Measurements from ENCODE around the gene NOP16.

NOP16 gene

DNA sequence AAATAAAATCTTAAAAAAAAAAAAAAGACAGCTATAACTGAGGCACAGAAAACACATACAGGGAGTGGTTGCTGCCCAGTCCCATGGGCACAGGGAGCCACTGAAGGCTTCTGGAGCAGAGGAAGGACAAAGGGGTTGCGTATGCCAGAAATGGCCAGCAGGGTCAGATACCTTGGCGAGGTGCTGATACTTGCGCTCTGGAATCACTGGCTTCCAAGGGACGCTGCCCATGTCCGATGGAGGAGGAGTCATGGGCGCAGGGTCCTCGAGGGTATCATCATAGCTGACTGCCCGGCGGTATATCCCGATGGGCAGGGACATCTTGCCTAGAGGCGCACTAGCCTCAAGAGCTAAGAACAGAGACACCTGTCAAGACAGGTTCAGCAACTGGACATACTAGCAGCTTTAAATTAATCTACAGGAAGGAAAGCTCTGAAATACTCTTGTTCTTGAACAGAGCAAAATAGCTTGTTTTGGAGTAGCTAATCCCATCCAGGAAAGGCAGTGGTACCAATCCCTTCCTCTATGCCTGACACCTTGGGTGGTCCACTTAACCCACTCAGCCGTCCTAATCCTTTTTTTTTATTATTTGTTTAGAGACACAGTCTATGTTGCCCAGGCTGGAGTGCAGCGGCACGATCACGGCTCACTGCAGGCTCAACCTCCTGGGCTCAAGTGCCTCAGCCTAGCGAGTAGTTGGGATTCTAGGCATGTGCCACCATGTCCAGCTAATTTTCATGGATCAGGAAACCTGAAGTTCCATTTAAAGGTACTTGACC, 32.8 kb downstream of the NOP16 start:
- no peak for DNase-seq

DNA sequence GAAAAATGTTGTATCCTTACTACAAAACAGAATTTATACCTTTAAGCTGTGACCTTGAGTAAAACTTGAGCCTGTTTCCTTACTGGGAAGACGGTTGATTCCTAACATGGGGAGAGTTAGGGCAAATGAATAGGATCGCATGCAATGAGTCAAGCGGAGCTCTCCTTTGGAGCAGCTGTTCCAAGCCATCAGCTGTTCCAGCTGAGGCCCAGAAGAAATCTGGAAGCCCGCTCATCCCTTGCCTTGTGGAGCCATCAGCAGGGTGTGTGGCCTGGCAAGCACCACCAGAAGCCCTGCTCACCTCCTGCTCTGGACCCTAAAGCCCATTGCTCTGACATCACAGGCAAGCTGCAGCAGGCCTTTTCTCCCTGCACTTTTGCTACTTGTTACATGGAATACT, 34.9 kb downstream of the NOP16 start:
- no peak for DNase-seq

DNA sequence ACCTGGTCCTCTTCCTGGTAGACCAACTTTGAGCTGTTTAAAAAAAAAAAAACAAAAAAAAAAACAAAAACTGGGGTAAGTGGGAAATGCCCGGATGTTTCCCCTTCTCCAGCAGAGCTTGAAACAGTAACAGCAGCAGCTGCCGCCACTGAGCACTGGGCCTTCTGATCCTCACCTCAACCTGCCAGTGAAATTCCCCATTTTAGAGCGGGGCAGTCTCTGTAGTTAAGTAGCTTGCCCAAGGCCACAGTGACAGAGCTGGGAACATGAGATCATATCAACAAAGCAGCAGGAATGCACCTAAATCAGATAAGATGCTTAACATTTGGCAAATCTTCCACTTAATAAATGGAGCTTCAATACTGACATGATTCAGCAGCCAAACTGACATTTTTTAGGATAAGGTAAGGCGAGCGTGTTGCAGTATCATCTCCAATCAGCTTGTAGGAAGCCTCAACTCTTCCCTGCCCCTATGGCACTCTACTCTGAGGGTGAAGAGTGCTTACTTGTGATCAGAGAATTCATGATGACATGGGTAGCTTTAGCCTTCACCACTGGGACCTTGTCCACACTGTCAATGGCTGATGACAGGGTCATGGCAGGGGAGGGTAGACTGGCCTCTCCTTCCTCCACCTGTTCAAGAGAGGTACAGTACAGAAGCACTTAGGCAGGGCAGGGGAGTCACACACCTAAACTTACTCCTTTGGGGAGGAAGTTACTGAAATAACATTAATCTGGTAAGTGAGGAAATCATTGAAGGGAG, 36.1 kb downstream of the NOP16 start:
- no peak for DNase-seq

DNA sequence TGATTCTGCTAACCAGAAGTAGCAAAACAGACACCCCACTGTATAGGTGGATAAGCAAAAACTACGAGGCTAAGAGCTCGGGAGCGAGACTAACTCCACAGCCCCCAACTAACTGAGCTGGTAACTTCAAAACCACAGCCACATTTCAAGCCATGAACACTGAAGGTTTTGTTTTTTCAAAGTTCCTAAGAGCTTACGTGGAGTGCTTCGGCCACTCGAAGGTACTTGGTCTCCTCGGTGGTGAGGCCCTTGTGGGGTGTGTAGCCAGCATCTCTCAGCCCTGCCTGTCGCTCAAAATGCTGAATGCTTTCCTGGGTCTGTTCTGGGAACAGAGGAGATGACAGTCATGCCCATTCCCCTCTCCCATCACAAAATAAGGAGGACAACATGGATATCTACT, 38.0 kb downstream of the NOP16 start:
- DNase-seq, result no peak

DNA sequence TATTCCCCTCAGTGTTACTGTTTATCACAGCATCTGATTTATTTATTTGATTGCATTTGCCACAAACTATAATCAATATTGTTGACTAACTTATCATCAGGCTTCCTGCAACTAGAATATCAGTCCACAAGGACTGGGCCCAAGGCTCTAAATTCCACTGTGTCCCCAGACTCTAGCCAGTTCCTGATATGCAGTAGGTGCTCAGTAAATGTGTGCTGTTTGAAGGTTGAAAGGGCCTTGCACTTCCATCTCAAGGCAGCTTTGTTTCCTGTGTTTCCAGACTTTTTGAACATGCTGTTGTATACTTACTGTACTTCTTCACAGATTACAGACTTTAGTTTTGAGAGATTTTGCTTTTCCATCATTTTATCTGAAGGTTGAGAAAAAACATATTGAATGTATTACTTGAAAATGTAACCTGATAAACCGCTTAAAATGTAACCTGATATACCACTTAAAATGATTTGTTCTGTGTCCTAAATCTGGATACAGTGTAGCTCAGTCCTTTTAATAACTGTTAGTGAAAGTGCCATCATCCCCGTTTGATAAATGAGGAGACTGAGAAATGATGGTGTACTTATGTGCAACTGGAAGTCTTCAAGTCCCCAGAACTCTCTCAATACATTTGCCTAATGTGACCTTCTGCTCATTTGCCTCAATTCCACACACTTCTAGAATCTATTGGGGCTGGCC, 45.5 kb downstream of the NOP16 start:
- DNase-seq, result no peak

DNA sequence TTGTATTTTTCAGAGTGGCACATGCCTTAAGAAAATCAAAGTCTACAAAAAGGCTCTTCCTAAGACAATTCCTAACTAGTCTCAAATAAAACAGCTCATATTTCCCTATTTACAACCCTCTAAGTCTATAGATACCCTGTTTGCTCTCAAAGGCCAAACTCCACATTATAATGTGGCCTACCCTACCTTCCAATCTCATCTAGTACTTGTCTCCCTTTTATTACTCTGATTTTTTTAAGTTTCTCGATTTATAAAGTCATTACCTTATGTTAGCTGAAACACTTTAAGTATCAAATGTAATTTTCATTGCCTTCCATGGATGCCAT, 46.3 kb downstream of the NOP16 start:
- DNase-seq, result no peak

DNA sequence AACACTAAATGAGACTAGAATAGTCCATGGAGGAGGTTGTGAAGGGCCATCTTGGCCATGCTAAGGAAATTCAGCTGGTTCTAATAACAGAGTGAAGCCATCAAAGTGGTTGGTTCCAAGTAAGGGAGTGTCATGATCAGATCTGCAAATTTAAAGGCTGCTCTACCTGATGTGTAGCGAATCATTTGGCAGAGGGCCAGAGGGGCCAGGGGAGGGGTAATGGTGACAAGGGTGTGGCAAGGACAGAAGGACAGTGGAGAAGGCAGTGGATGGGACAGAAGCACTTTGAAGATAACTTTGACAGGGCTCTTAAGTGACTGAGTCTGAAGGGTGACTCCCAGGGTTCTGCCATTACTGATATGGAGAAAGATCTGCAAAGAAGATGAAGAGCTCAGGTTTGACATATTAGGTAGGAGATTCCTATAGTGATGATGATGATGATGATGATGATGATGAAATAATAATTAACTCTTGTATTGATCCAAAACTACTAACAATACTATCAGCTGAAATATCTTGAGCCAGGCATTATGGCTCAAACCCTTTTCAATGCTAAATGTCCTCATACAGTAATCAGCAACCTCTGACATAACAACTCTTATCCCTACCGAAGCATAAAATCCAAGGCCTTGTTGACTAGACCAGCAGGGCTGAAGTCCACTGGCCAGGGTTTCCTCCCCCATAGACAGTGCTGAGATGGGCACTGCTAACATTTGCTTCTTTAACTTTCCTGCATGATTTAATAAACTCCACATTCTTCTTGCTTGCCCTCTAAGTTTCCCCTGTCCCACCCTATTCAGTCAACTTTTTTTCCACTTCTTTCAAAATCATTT, 46.9 kb downstream of the NOP16 start:
- DNase-seq, result no peak

DNA sequence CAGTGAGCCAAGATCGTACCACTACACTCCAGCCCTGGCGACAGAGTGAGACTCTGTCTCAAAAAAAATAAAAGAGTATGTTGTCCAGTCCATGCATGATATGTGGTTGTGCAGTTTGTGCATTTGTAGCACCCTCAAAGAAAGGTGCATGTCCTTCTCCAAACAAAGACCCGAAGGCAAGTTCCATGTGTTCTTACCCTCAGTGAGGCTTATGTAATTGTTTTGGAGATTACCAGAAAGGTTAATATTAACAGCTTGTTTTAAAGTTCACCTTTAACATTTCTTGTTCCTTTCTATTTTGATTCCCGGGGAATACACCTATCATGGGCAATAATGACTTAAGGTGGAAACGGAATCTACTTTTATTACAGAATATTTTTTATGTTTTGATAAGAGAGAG, 49.1 kb downstream of the NOP16 start:
- DNase-seq, result no peak

DNA sequence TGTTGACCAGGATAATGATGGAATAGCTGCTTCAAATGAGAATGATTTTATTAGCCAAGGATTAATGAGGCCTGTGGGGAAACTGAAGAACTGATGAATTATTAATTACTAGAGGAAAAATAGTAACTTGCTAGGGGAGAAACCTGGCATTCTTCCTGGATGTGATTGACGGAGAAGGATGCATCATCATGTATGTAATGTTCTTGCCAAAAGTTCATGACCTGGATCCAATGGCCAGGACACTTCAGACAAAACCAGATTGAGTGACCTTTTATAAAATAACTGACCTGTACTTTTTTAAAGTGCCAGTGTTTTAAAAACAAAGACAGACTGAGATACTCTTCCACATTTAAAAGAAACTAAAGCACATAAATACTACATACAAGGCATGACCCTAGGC, 50.5 kb downstream of the NOP16 start:
- DNase-seq, result no peak

DNA sequence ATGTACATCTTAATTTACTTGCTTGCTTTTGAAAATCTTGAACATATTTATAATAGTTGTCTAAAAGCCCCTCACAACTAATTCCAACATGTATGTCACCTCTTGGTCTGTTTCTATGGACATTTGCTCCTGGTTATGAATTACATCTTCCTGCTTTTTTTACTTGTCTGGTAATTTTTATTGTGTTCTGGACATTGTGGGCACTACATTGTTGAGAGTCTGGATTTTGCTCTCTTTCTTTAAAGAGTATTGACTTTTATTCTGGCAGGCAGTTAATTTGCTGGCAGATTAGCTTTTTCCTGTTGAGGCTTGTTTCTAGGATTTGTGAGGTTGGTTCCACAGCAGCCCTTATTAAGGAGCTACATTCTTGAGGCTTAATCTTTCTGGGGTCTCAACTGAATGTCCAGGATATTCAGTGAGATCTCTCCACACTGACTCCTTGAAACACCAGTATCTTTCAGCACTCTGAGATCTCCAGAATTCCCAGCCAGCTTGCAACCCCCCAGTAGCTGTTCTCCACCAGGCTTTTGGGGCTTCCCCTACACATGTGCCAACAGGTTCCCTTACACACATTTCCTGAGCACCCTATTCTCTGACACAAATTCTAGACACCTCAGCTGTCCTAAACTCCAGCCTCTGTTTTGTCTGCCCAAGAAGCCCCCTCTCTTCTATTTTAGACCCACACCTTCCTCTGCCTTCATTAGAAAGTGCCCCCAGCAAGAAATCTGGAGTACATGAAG, 54.2 kb downstream of the NOP16 start:
- DNase-seq, result no peak
